Measurements from ENCODE around the gene HMBS.

Gene HMBS

GRCh38 chr11:119095066-119095880, 10.6 kb downstream of the HMBS start:
- CTCF ChIA-PET, result interaction anchor here (0.7 kb wide), 2 partner anchors 21 to 26 kb away, joined by 3 to 4 read pairs; partner anchors contain the start of gene HINFP
- POLR2A ChIA-PET, result interaction anchor here (0.6 to 4.0 kb wide), 30 partner anchors 10 to 276 kb away, joined by 3 to 65 read pairs (median 4); partner anchors contain the start of genes BCL9L, C2CD2L, HINFP and HMBS
- Histone ChIP-seq H3K4me3 (ENCODE audit: low read depth, low read length) (peak overlapping the region; percentile 98), H3K36me3 (ENCODE audit: control insufficient read depth in 2 of 2, insufficient read depth in 1 of 2, low read length in 2 of 2) (peaks cover 0 to 68% of the 10 kb centered on the region in 2 experiments; a peak in 1 of 3 replicates), H3K9me3 (ENCODE audit: control insufficient read depth, insufficient read depth, low read depth, low read length) (no peaks in the 10 kb centered on the region), H3K27ac (ENCODE audit: extremely low read depth, low read depth, low read length) (peak overlapping the region; percentile 82), H3K4me1 (ENCODE audit: control insufficient read depth, insufficient read depth, low read length) (no peaks in the 10 kb centered on the region)
- no peak for TF ChIP-seq ZNF626 (tag by site-specific recombination; IDR thresholded peaks at IDR 0.05)
- peak; percentile 85 for TF ChIP-seq SCRT2 (tag by site-specific recombination; IDR thresholded peaks at IDR 0.05)
- TF ChIP-seq ZNF777 (tag by site-specific recombination; IDR thresholded peaks at IDR 0.05; ENCODE audit: borderline replicate concordance), result peak; percentile 62; the same call in 1 of the 2 replicates
- no peak for TF ChIP-seq ZNF354C (tag by site-specific recombination; IDR thresholded peaks at IDR 0.05; ENCODE audit: borderline replicate concordance, low read depth)
- TF ChIP-seq ZNF114 (tag by site-specific recombination; IDR thresholded peaks at IDR 0.05), result no peak
- TF ChIP-seq ZNF391 (tag by site-specific recombination; IDR thresholded peaks at IDR 0.05; ENCODE audit: borderline replicate concordance, low read depth), result peak; percentile 77; the same call in 1 of the 2 replicates
- TF ChIP-seq, protein P1, sequence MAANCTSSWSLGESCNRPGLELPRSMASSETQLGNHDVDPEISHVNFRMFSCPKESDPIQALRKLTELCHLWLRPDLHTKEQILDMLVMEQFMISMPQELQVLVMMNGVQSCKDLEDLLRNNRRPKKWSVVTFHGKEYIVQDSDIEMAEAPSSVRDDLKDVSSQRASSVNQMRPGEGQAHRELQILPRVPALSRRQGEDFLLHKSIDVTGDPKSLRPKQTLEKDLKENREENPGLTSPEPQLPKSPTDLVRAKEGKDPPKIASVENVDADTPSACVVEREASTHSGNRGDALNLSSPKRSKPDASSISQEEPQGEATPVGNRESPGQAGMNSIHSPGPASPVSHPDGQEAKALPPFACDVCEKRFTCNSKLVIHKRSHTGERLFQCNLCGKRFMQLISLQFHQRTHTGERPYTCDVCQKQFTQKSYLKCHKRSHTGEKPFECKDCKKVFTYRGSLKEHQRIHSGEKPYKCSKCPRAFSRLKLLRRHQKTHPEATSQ (tag by site-specific recombination; IDR thresholded peaks at IDR 0.05), result peak; percentile 80
- TF ChIP-seq FEZF1 (tag by site-specific recombination; IDR thresholded peaks at IDR 0.05), result no peak
- TF ChIP-seq ZNF704 (tag by site-specific recombination; IDR thresholded peaks at IDR 0.05), result no peak
- TF ChIP-seq GLI2 (tag by site-specific recombination; IDR thresholded peaks at IDR 0.05; ENCODE audit: borderline replicate concordance, low read depth), result no peak
- TF ChIP-seq CTCF (tag by site-specific recombination; IDR thresholded peaks at IDR 0.05), result peak; percentile 59
- TF ChIP-seq ZNF660 (tag by site-specific recombination; IDR thresholded peaks at IDR 0.05), result peak; percentile 90
- no peak for TF ChIP-seq PRDM6 (tag by site-specific recombination; IDR thresholded peaks at IDR 0.05)
- TF ChIP-seq REPIN1 (tag by site-specific recombination; IDR thresholded peaks at IDR 0.05; ENCODE audit: low read depth), result 0 out of 2 replicates have a peak, but pooled peaks have one; percentile 54
- no peak; the same call in 1 of the 2 replicates for TF ChIP-seq ZBTB20 (tag by site-specific recombination; IDR thresholded peaks at IDR 0.05)
- no peak for TF ChIP-seq ZNF677 (tag by site-specific recombination; IDR thresholded peaks at IDR 0.05)
- peak; percentile 95; the same call in 1 of the 2 replicates for TF ChIP-seq GLI4 (tag by site-specific recombination; IDR thresholded peaks at IDR 0.05)
- no peak for TF ChIP-seq ZNF585B (tag by site-specific recombination; IDR thresholded peaks at IDR 0.05)
- TF ChIP-seq ZNF324 (tag by site-specific recombination; IDR thresholded peaks at IDR 0.05), result 0 out of 2 replicates have a peak, but pooled peaks have one; percentile 36
- peak; percentile 47 for TF ChIP-seq ZNF600 (tag by site-specific recombination; IDR thresholded peaks at IDR 0.05)
- TF ChIP-seq ZNF398 (tag by site-specific recombination; IDR thresholded peaks at IDR 0.05), result no peak
- TF ChIP-seq GLIS2 (tag by site-specific recombination; IDR thresholded peaks at IDR 0.05), result peak; percentile 61
- no peak; the same call in 1 of the 2 replicates for TF ChIP-seq ZNF366 (tag by site-specific recombination; conservative IDR thresholded peaks at IDR 0.05)
- TF ChIP-seq ZNF174 (tag by site-specific recombination; IDR thresholded peaks at IDR 0.05), result no peak
- TF ChIP-seq, protein P2, sequence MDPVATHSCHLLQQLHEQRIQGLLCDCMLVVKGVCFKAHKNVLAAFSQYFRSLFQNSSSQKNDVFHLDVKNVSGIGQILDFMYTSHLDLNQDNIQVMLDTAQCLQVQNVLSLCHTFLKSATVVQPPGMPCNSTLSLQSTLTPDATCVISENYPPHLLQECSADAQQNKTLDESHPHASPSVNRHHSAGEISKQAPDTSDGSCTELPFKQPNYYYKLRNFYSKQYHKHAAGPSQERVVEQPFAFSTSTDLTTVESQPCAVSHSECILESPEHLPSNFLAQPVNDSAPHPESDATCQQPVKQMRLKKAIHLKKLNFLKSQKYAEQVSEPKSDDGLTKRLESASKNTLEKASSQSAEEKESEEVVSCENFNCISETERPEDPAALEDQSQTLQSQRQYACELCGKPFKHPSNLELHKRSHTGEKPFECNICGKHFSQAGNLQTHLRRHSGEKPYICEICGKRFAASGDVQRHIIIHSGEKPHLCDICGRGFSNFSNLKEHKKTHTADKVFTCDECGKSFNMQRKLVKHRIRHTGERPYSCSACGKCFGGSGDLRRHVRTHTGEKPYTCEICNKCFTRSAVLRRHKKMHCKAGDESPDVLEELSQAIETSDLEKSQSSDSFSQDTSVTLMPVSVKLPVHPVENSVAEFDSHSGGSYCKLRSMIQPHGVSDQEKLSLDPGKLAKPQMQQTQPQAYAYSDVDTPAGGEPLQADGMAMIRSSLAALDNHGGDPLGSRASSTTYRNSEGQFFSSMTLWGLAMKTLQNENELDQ (tag by site-specific recombination; IDR thresholded peaks at IDR 0.05; ENCODE audit: low read depth), result no peak
- TF ChIP-seq ZNF175 (tag by site-specific recombination; IDR thresholded peaks at IDR 0.05), result no peak
- 0 out of 2 replicates have a peak, but pooled peaks have one; percentile 55 for TF ChIP-seq ZNF624 (tag by site-specific recombination; IDR thresholded peaks at IDR 0.05)

Data from HEK293 (cell line).